Left ventricle myocardium inferior (tissue), 1 donor: Measurements from ENCODE around the gene FBN1. TPM values are rescaled to one million over a fixed set of nuclear protein-coding genes. Genes with fewer than 3 reads are reported as not detected.

Experiments used
- DNase-seq: peaks from one replicate; pipeline ENCODE4 v3.0.0-alpha.2; 2020
- H3K27ac ChIP-seq: fragments of 200-600 bp; replicated peaks from 2 replicates; pipeline ENCODE4 v1.8.0; 2021
- H3K27me3 ChIP-seq: fragments of 200-600 bp; 2 replicates; pipeline ENCODE4 v1.8.0; 2021; ENCODE audit warnings: low read depth
- H3K36me3 ChIP-seq: fragments of 200-600 bp; 2 replicates; pipeline ENCODE4 v1.8.0; 2021
- H3K4me1 ChIP-seq: fragments of 200-600 bp; 2 replicates; pipeline ENCODE4 v1.8.0; 2021
- H3K4me3 ChIP-seq: fragments of 200-600 bp; 2 replicates; pipeline ENCODE4 v1.8.0; 2021; ENCODE audit warnings: mild to moderate bottlenecking, moderate library complexity
- H3K9me3 ChIP-seq: fragments of 200-600 bp; replicated peaks from 2 replicates; pipeline ENCODE4 v1.8.0; 2021
- CTCF ChIP-seq: fragments of 200-600 bp; IDR thresholded peaks from 2 replicates; pipeline ENCODE4 v1.8.0; 2021; ENCODE audit warnings: antibody characterized with exemption, mild to moderate bottlenecking, borderline replicate concordance
- intact Hi-C: fragments of 100-400 bp; cut with micrococcal nuclease; formaldehyde crosslinking; loops from one replicate; pipeline ENCODE4 v1.11.0; 2022
- total RNA-seq: library from RNA; stranded (reverse); fragmentation: NEBNext Ultra II Directional; extraction: Animal tissue kit (Norgen Biotek cat#: 25700); gene quantifications from one replicate; pipeline ENCODE4 v1.2.1, GENCODE V29; 2021
- donor health status: DM: no; HTN: yes; CAD: no; lungs with severe emphysema.

The FBN1 gene
- total RNA-seq, 1 donor from 2014 or later: 45.5 TPM

- Histone ChIP-seq H3K27me3 (no peaks in the 10 kb centered on the region), H3K36me3 (peaks cover 92% of the 10 kb centered on the region), H3K9me3 (no peaks in the 10 kb centered on the region), H3K4me3 (no peak overlapping the region), H3K4me1 (peaks cover 6% of the 10 kb centered on the region), H3K27ac (no peak overlapping the region)
- intact Hi-C loops: no loop called here
- no peak for TF ChIP-seq CTCF
- no peak for DNase-seq
Observed at GRCh38 chr15:48466820-48467219, 178.7 kb downstream of the FBN1 start.

- H3K27ac ChIP-seq: peak overlapping the region; percentile 40
- no peak for DNase-seq
- H3K4me3 ChIP-seq: no peak overlapping the region
- peaks cover 86% of the 10 kb centered on the region for H3K36me3 ChIP-seq
- peaks cover 3% of the 10 kb centered on the region for H3K4me1 ChIP-seq
- no peak for TF ChIP-seq CTCF
- H3K27me3 ChIP-seq: no peaks in the 10 kb centered on the region
- intact Hi-C loops: no loop called here
- H3K9me3 ChIP-seq: no peaks in the 10 kb centered on the region
Observed at GRCh38 chr15:48466079-48466478, 179.4 kb downstream of the FBN1 start.

GRCh38 chr15:48465410-48465809 lies 180.1 kb downstream of the FBN1 start:
- Histone ChIP-seq H3K36me3 (peaks cover 81% of the 10 kb centered on the region), H3K27ac (peak overlapping the region; percentile 40), H3K9me3 (no peaks in the 10 kb centered on the region), H3K4me1 (no peaks in the 10 kb centered on the region), H3K4me3 (no peak overlapping the region), H3K27me3 (no peaks in the 10 kb centered on the region)
- DNase-seq: no peak
- no peak for TF ChIP-seq CTCF
- intact Hi-C loops: no loop called here

- Histone ChIP-seq H3K36me3 (peaks cover 76% of the 10 kb centered on the region), H3K27me3 (no peaks in the 10 kb centered on the region), H3K4me1 (peaks cover 4% of the 10 kb centered on the region), H3K27ac (no peak overlapping the region), H3K4me3 (no peak overlapping the region), H3K9me3 (no peaks in the 10 kb centered on the region)
- intact Hi-C loops: no loop called here
- DNase-seq: no peak
- TF ChIP-seq CTCF: no peak
Observed at GRCh38 chr15:48463366-48463880, 182.1 kb downstream of the FBN1 start.

- no peaks in the 10 kb centered on the region for H3K9me3 ChIP-seq
- peaks cover 73% of the 10 kb centered on the region for H3K36me3 ChIP-seq
Observed at GRCh38 chr15:48462688-48463087, 182.8 kb downstream of the FBN1 start.

More at GRCh38 chr15:48462688-48463087, 182.8 kb downstream of the FBN1 start:
- intact Hi-C loops: no loop called here
- Histone ChIP-seq H3K4me3 (no peak overlapping the region), H3K4me1 (peaks cover 4% of the 10 kb centered on the region), H3K27ac (no peak overlapping the region), H3K27me3 (no peaks in the 10 kb centered on the region)
- DNase-seq: no peak
- TF ChIP-seq CTCF: no peak
